NT2/D1 (cell line): ENCODE measurements around the gene MRPL55.

ENCODE experiments used
- YY1 ChIP-seq: IDR thresholded peaks from 2 replicates; pipeline ENCODE4 v1.6.1; 2011; ENCODE audit not compliant: insufficient read length, insufficient read depth
- ZNF274 ChIP-seq: IDR thresholded peaks from 2 replicates; pipeline ENCODE4 v1.6.1; 2011; ENCODE audit warnings: mild to moderate bottlenecking, low read depth, low read length

- TF ChIP-seq YY1 (no peak), ZNF274 (no peak)
Observed at GRCh38 chr1:228156941-228157728, 48.0 kb upstream of the MRPL55 start.
